ENCODE measurements around the gene SNRPA.

Gene SNRPA

GRCh38 chr19:40705950-40706619 lies 44.9 kb upstream of the SNRPA start:
- no peak overlapping the region for H3K4me3 ChIP-seq (ENCODE audit: low read depth, low read length)
- TF ChIP-seq CTCF (IDR thresholded peaks at IDR 0.05; ENCODE audit: control insufficient read depth, extremely low read depth, insufficient read depth), result no peak
- DNase-seq (ENCODE audit: low read depth), result no peak

GRCh38 chr19:40707615-40708014 lies 43.4 kb upstream of the SNRPA start:
- no peak for DNase-seq (ENCODE audit: low read depth)
- no peak overlapping the region for H3K4me3 ChIP-seq (ENCODE audit: low read depth, low read length)
- TF ChIP-seq CTCF (IDR thresholded peaks at IDR 0.05; ENCODE audit: control insufficient read depth, extremely low read depth, insufficient read depth), result no peak

GRCh38 chr19:40709817-40710216 lies 41.2 kb upstream of the SNRPA start:
- no peak for TF ChIP-seq CTCF (IDR thresholded peaks at IDR 0.05; ENCODE audit: control insufficient read depth, extremely low read depth, insufficient read depth)
- no peak overlapping the region for H3K4me3 ChIP-seq (ENCODE audit: low read depth, low read length)
- no peak for DNase-seq (ENCODE audit: low read depth)

GRCh38 chr19:40713939-40714338 lies 37.1 kb upstream of the SNRPA start:
- no peak for DNase-seq (ENCODE audit: low read depth)
- H3K4me3 ChIP-seq (ENCODE audit: low read depth, low read length), result no peak overlapping the region
- TF ChIP-seq CTCF (IDR thresholded peaks at IDR 0.05; ENCODE audit: control insufficient read depth, extremely low read depth, insufficient read depth), result no peak

GRCh38 chr19:40714441-40715299 lies 36.3 kb upstream of the SNRPA start:
- TF ChIP-seq CTCF (IDR thresholded peaks at IDR 0.05; ENCODE audit: control insufficient read depth, extremely low read depth, insufficient read depth), result no peak
- peak; percentile 46 for DNase-seq (ENCODE audit: low read depth)
- H3K4me3 ChIP-seq (ENCODE audit: low read depth, low read length), result peak overlapping the region; percentile 92

- DNase-seq (ENCODE audit: low read depth), result no peak
- no peak for TF ChIP-seq CTCF (IDR thresholded peaks at IDR 0.05; ENCODE audit: control insufficient read depth, extremely low read depth, insufficient read depth)
- peak overlapping the region; percentile 92 for H3K4me3 ChIP-seq (ENCODE audit: low read depth, low read length)
Measured at GRCh38 chr19:40716031-40716481, 34.9 kb upstream of the SNRPA start.
